ENCODE results near the gene BLM. TPM values are rescaled to one million over a fixed set of nuclear protein-coding genes. Genes with fewer than 3 reads are reported as not detected.

The BLM gene
- total and polyA plus RNA-seq, 2 of the 13 experiments (the other 11 are each of a cell fraction or from before 2014, with no cell fraction given), result 5.1 to 11.8 TPM

GRCh38 chr15:90860942-90861675 lies 144.0 kb downstream of the BLM start (continued):
- peak; percentile 84; the same call in 1 of the 2 replicates for TF ChIP-seq DPF2 (CRISPR knock-in tag; IDR thresholded peaks at IDR 0.05; ENCODE audit: borderline replicate concordance, low read depth)
- TF ChIP-seq HDAC6 (IDR thresholded peaks at IDR 0.05; ENCODE audit: low read depth, low read length), result no peak
- peak; percentile 77 for TF ChIP-seq FOXO1 (CRISPR knock-in tag; IDR thresholded peaks at IDR 0.05)
- TF ChIP-seq CBFB (CRISPR knock-in tag; IDR thresholded peaks at IDR 0.05), result peak; percentile 54
- peak; percentile 96 for TF ChIP-seq FOXA3 (CRISPR knock-in tag; IDR thresholded peaks at IDR 0.05)
- peak; percentile 52; the same call in 1 of the 2 replicates for TF ChIP-seq ATF7 (IDR thresholded peaks at IDR 0.05)
- TF ChIP-seq ATF7 (CRISPR knock-in tag; IDR thresholded peaks at IDR 0.05), result no peak
- TF ChIP-seq ZNF576 (CRISPR knock-in tag; IDR thresholded peaks at IDR 0.05), result no peak
- TF ChIP-seq, protein P1, sequence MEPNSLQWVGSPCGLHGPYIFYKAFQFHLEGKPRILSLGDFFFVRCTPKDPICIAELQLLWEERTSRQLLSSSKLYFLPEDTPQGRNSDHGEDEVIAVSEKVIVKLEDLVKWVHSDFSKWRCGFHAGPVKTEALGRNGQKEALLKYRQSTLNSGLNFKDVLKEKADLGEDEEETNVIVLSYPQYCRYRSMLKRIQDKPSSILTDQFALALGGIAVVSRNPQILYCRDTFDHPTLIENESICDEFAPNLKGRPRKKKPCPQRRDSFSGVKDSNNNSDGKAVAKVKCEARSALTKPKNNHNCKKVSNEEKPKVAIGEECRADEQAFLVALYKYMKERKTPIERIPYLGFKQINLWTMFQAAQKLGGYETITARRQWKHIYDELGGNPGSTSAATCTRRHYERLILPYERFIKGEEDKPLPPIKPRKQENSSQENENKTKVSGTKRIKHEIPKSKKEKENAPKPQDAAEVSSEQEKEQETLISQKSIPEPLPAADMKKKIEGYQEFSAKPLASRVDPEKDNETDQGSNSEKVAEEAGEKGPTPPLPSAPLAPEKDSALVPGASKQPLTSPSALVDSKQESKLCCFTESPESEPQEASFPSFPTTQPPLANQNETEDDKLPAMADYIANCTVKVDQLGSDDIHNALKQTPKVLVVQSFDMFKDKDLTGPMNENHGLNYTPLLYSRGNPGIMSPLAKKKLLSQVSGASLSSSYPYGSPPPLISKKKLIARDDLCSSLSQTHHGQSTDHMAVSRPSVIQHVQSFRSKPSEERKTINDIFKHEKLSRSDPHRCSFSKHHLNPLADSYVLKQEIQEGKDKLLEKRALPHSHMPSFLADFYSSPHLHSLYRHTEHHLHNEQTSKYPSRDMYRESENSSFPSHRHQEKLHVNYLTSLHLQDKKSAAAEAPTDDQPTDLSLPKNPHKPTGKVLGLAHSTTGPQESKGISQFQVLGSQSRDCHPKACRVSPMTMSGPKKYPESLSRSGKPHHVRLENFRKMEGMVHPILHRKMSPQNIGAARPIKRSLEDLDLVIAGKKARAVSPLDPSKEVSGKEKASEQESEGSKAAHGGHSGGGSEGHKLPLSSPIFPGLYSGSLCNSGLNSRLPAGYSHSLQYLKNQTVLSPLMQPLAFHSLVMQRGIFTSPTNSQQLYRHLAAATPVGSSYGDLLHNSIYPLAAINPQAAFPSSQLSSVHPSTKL (CRISPR knock-in tag; IDR thresholded peaks at IDR 0.05), result peak; percentile 96
- peak; percentile 91 for TF ChIP-seq NCOA2 (CRISPR knock-in tag; IDR thresholded peaks at IDR 0.05)
- no peak for TF ChIP-seq MXD1 (CRISPR knock-in tag; IDR thresholded peaks at IDR 0.05)
- TF ChIP-seq KAT8 (CRISPR knock-in tag; IDR thresholded peaks at IDR 0.05), result peak; percentile 73
- no peak for TF ChIP-seq IRF9 (CRISPR knock-in tag; IDR thresholded peaks at IDR 0.05; ENCODE audit: borderline replicate concordance)
- TF ChIP-seq ZNF317 (CRISPR knock-in tag; IDR thresholded peaks at IDR 0.05), result 0 out of 2 replicates have a peak, but pooled peaks have one; percentile 17
- peak; percentile 16; the same call in 1 of the 2 replicates for TF ChIP-seq KDM1A (CRISPR knock-in tag; IDR thresholded peaks at IDR 0.05)
- TF ChIP-seq EP300 (IDR thresholded peaks at IDR 0.05; ENCODE audit: low read depth in 2 of 2, low read length in 2 of 2), result peak; percentile 74 to 88
- peak; percentile 91; the same call in 1 of the 2 replicates for TF ChIP-seq EP300 (CRISPR knock-in tag; IDR thresholded peaks at IDR 0.05; ENCODE audit: borderline replicate concordance)
- TF ChIP-seq SMC3 (IDR thresholded peaks at IDR 0.05; ENCODE audit: low read length), result peak; percentile 19; the same call in 1 of the 2 replicates
- TF ChIP-seq ZNF644 (CRISPR knock-in tag; IDR thresholded peaks at IDR 0.05; ENCODE audit: low read depth), result peak; percentile 80
- no peak for TF ChIP-seq SNAPC4 (CRISPR knock-in tag; IDR thresholded peaks at IDR 0.05)

All from HepG2 (cell line).